Immature natural killer cell (primary cell): Measurements from ENCODE around the gene MAGI1. TPM values are rescaled to one million over a fixed set of nuclear protein-coding genes. Genes with fewer than 3 reads are reported as not detected.

ENCODE experiments used
- DNase-seq, 3 donors: peaks; one replicate each; pipeline ENCODE4 v3.0.0; 2022; ENCODE audit warnings: mixed read lengths in 1 of 3
- H3K27ac Mint-ChIP-seq, 6 donors: one replicate each; pipeline ENCODE4 v1.8.0; 2020; ENCODE audit warnings: mixed read lengths in 6 of 6, mild to moderate bottlenecking in 5 of 6, inconsistent platforms in 4 of 6, moderate library complexity in 3 of 6
- H3K27me3 Mint-ChIP-seq, 3 donors: one replicate each; pipeline ENCODE4 v1.8.0; 2020 to 2021; ENCODE audit warnings: low read depth in 3 of 3, mild to moderate bottlenecking in 3 of 3, mixed read lengths in 3 of 3, moderate library complexity in 3 of 3, inconsistent platforms in 1 of 3
- H3K36me3 Mint-ChIP-seq, 3 donors: one replicate each; pipeline ENCODE4 v1.8.0; 2020; ENCODE audit warnings: mixed read lengths in 3 of 3, inconsistent platforms in 2 of 3, mild to moderate bottlenecking in 2 of 3
- H3K4me1 Mint-ChIP-seq, 2 donors: one replicate each; pipeline ENCODE4 v1.8.0; 2020; ENCODE audit warnings: inconsistent platforms in 2 of 2, mild to moderate bottlenecking in 2 of 2, mixed read lengths in 2 of 2, moderate library complexity in 1 of 2
- H3K4me3 Mint-ChIP-seq, 5 donors: one replicate each; pipeline ENCODE4 v1.8.0; 2020; ENCODE audit warnings: mild to moderate bottlenecking in 5 of 5, mixed read lengths in 5 of 5, inconsistent platforms in 3 of 5, moderate library complexity in 3 of 5
- H3K9me3 Mint-ChIP-seq, 6 donors: one replicate each; pipeline ENCODE4 v1.8.0; 2020; ENCODE audit warnings: mild to moderate bottlenecking in 6 of 6, mixed read lengths in 6 of 6, inconsistent platforms in 4 of 6, moderate library complexity in 3 of 6
- polyA plus RNA-seq, 3 donors: library from polyadenylated mRNA; unstranded; fragments of 300-500 nt; fragmentation: Illumina TruSeq; gene quantifications; one replicate each; pipeline ENCODE4 v1.2.3, GENCODE V29; 2021

The MAGI1 gene
- polyA plus RNA-seq, 3 donors from 2014 or later = not detected

DNA sequence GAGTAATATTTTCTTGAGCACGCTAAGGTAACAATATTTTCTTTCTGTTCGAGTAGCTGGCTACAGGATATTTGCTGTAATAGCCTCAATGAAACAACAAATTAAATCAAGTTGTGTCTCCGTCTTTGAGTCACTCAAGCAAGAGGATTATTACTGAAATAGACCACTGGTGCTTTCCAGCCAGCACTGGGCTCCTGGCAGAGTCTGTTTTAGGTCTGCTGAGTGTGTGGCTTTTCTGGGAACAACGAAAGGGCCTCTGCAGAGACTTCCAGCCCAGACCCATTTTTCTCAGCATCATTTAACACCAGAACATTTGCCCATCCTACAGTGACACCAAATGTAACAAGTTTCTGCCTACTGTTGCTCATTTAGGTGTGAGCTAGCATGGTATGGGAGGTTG lies 652.9 kb downstream of the MAGI1 start:
- no peaks in the 10 kb centered on the region for H3K4me1 Mint-ChIP-seq
- H3K27ac Mint-ChIP-seq = no peak overlapping the region
- peaks cover 0 to 4% (median 0%) of the 10 kb centered on the region in 3 donors for H3K27me3 Mint-ChIP-seq
- no peak for DNase-seq
- no peak overlapping the region for H3K4me3 Mint-ChIP-seq
- peaks cover 0 to 20% (median 7%) of the 10 kb centered on the region in 6 donors for H3K9me3 Mint-ChIP-seq
- H3K36me3 Mint-ChIP-seq = no peaks in the 10 kb centered on the region

DNA sequence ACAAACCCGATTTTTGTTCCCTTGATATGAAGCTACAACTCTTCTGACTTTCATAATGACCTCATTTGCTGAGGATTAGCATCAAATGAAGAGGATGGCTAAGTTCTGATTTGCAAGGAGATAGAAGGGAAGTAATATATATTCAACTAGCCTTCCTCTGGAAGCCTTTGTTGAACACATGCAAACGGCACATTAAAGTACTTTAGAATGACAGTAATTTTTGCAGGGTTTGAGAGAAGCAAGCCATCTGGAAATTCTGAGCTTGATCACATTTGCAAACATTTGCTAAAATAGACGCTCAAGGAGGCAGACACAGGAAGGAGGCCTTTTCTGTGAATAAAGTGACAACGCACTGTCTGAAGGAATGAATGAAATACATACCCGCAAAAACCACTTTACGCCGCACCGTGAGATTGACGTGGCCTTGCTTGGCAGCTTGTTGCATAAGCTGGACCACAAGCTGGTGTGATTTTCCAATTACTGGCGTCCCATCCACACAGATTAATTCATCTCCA lies 657.2 kb downstream of the MAGI1 start:
- H3K27me3 Mint-ChIP-seq = peaks cover 0 to 2% (median 0%) of the 10 kb centered on the region in 3 donors
- H3K4me3 Mint-ChIP-seq = no peak overlapping the region
- no peaks in the 10 kb centered on the region for H3K4me1 Mint-ChIP-seq
- no peak for DNase-seq
- peaks cover 3 to 15% (median 7%) of the 10 kb centered on the region in 6 donors for H3K9me3 Mint-ChIP-seq
- H3K27ac Mint-ChIP-seq = no peak overlapping the region
- H3K36me3 Mint-ChIP-seq = no peaks in the 10 kb centered on the region

DNA sequence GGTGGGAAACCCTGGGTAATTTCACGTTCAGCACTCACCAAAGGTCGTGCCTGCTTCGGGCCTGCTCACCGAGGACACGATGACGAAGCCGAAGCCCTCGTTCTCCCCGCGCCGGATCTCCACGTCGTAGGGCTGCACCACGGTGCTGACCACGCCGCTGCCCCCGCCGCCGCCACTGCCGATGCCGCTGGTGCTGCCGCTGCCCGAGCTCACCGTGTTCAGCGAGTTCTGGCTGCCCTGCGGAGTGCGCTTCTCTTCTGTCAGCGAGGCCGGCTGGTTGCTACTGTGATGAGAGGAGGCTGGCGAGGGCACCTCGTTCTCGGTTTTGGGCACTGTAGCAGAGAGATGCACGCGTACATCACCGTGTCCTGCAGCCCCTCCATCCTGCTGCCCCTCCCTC lies 659.5 kb downstream of the MAGI1 start:
- Mint-ChIP-seq H3K27ac (no peak overlapping the region), H3K4me1 (no peaks in the 10 kb centered on the region), H3K36me3 (no peaks in the 10 kb centered on the region), H3K27me3 (peaks cover 0 to 2% (median 0%) of the 10 kb centered on the region in 3 donors), H3K4me3 (no peak overlapping the region), H3K9me3 (peaks cover 3 to 15% (median 9%) of the 10 kb centered on the region in 6 donors)
- DNase-seq = no peak

DNA sequence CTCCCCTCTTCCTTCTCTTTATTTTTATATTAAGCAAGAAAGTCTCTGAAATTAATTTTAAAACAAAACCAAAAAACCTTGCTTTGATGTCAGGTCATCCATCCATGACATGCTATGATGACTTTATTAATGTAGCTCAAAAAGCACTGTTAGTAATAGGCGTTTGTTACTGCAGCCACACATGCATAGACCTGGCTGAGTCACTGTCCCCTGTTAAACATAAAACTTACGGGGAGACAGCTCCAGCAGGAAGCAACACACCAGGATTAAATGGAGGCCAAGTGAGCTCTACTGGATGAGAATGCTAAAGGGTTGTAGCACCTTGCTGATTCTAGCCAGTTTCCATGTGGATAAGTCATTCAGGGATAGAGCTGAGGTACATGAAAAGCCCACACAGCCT lies 661.1 kb downstream of the MAGI1 start:
- Mint-ChIP-seq H3K27me3 (peaks cover 0 to 3% (median 2%) of the 10 kb centered on the region in 3 donors), H3K36me3 (no peaks in the 10 kb centered on the region), H3K9me3 (peaks cover under 1 to 25% (median 9%) of the 10 kb centered on the region in 6 donors), H3K27ac (no peak overlapping the region), H3K4me3 (no peak overlapping the region), H3K4me1 (no peaks in the 10 kb centered on the region)
- DNase-seq = no peak

DNA sequence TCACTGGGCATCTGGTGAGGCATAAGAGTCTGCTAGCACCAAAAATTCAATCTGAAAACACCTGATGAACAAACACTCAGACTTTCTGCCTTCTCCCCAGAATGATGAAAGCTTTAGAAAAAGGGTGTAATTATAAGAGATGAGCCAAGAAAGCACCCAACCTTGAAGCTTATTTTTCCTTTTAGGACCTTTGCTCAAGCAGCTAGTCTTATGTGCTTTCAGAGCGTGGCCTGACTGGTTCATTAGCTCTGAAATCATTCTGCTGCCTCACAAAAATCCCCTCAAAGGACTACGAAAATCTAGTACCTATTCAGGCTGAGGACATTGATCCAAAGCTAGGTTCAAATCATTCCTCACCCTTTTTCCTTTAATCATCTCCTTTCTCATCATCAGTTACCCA lies 662.3 kb downstream of the MAGI1 start:
- no peak overlapping the region for H3K4me3 Mint-ChIP-seq

DNA sequence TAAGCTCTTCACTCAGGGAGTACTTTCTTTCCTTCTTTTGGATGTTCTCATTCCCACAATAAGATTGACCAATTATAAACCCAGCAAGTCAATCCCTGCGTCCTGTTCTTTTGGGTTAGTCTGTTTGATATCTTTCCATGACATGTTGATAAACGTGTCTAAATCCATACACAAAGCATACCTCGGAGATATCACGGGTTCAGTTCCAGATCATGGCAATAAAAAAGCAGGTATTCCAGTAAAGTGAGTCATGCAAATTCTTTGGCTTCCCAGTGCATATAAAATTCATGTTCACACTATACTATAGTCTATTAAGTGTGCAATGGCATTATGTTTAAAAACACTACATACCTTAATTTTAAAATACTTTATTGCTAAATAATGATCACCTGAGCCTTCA lies 667.7 kb downstream of the MAGI1 start:
- DNase-seq = no peak
- H3K4me1 Mint-ChIP-seq = no peaks in the 10 kb centered on the region
- H3K4me3 Mint-ChIP-seq = no peak overlapping the region
- H3K36me3 Mint-ChIP-seq = no peaks in the 10 kb centered on the region
- peaks cover 2 to 4% (median 2%) of the 10 kb centered on the region in 3 donors for H3K27me3 Mint-ChIP-seq
- H3K9me3 Mint-ChIP-seq = peaks cover 9 to 40% (median 12%) of the 10 kb centered on the region in 6 donors
- no peak overlapping the region for H3K27ac Mint-ChIP-seq

More for the DNA sequence above, 662.3 kb downstream of the MAGI1 start:
- Mint-ChIP-seq H3K27me3 (peaks cover 0 to 3% (median 2%) of the 10 kb centered on the region in 3 donors), H3K36me3 (no peaks in the 10 kb centered on the region), H3K4me1 (no peaks in the 10 kb centered on the region), H3K9me3 (peaks cover 7 to 30% (median 11%) of the 10 kb centered on the region in 6 donors), H3K27ac (no peak overlapping the region)
- DNase-seq = no peak

DNA sequence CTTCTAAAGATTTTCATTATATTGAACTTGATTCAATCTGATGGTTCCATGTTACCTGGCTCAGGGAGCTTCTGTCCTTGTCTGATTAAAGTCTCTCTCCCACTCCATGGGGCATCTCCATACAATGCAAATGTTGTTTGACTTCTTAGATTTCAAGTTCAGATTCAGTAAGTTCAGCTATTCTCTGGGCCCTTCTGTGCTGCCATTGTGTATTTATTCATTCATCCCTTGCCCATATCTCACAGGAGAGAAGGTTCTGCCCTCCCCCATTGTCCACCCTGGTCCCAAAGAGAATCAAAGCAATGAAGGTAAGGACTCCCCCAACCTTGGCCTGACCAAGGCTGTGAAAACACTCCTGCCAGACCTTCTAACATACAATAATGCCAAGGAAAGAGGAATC lies 669.9 kb downstream of the MAGI1 start:
- DNase-seq = no peak
- no peaks in the 10 kb centered on the region for H3K36me3 Mint-ChIP-seq
- H3K9me3 Mint-ChIP-seq = peaks cover 6 to 33% (median 12%) of the 10 kb centered on the region in 6 donors
- no peaks in the 10 kb centered on the region for H3K4me1 Mint-ChIP-seq
- H3K4me3 Mint-ChIP-seq = no peak overlapping the region
- H3K27me3 Mint-ChIP-seq = peaks cover 0 to 4% (median 2%) of the 10 kb centered on the region in 3 donors
- no peak overlapping the region for H3K27ac Mint-ChIP-seq

DNA sequence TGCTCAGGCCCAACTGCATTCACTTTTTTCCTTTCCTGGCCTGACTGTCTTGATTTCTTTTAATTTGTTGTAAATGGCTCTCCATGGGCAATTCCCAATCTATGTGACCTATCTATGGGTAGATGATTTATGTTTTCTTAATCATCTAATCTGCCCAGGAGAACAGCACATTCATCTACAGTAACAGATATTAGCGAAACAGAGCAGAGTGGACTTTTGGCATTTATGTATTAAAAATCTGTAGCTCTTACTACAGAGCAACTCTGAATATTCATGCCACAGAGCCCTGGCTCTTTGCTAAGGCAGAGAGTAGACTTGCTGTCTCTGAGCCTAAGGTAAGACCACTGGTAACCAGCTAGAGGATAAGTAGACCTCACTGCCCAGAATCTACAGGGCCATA lies 676.0 kb downstream of the MAGI1 start:
- Mint-ChIP-seq H3K9me3 (peaks cover 1 to 29% (median 4%) of the 10 kb centered on the region in 6 donors), H3K4me3 (no peak overlapping the region), H3K27me3 (no peaks in the 10 kb centered on the region), H3K27ac (no peak overlapping the region), H3K4me1 (no peaks in the 10 kb centered on the region), H3K36me3 (no peaks in the 10 kb centered on the region)
- DNase-seq = no peak

DNA sequence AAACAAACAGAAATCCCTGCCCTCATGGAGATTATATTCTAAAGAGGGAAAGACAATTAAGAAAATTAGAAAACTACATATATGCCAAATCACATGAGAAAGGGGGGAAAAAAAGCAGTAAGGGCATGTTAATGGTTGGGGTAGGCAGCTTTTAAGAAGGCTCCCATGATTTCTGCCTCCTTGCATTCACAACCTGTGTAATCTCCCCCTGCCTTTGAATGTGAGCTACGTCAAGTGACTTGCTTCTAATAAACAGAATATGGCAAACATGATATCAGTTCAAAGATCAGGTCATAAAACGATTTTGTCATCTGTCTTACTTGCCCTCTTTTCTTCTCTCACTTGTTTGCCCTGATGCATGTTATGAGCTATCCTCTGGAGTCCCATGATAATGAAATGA lies 677.3 kb downstream of the MAGI1 start:
- peaks cover 2 to 33% (median 5%) of the 10 kb centered on the region in 6 donors for H3K9me3 Mint-ChIP-seq
- H3K36me3 Mint-ChIP-seq = no peaks in the 10 kb centered on the region
- peaks cover 1 to 2% (median 2%) of the 10 kb centered on the region in 3 donors for H3K27me3 Mint-ChIP-seq
- H3K4me3 Mint-ChIP-seq = no peak overlapping the region
- no peak for DNase-seq
- H3K27ac Mint-ChIP-seq = no peak overlapping the region
- no peaks in the 10 kb centered on the region for H3K4me1 Mint-ChIP-seq

DNA sequence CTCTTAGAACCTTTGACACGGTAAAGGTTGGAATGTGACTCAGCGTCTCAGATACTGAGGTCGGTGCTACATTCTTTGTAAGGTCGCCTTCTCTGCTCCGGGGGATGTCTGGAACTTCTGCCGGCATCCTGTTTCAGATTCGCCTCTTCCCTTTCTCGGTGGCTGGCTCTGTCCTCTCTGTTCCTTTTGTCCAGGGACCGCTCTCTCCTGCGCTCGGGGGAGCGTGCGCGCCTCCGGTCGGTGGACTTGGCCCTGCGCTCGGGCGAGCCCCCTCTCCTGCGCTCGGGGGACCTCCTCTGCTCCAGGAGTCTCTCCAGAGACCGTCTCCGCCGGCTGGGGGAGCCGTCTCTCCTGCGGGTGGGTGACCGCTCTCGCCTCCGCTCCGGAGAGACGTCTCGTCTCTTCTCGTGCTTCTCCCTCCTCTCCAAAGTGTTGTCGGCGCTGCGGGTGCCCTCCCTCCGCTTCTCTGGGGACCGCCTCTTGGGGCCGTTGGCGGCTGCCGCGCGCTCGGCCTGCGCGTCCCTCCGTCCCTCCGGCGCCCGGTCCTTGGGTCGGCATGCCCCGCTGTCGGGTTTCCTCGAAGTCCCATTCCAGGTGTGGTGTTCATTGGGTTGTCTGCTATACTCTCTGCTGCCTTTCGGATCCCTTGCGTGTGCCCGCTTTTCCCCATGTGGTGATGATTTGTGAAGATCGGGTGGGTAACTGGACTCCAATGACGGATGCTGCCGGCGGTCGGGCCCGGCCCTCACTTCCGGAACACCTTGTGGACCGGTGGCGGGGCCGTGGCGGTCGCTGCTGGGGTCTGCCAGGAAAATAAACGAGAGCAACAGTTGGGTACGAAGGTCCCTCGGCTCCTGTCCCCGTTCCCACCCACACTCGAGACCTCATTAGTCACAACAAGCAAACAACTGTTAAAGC lies 682.1 kb downstream of the MAGI1 start:
- Mint-ChIP-seq H3K4me3 (no peak overlapping the region), H3K27ac (no peak overlapping the region), H3K4me1 (no peaks in the 10 kb centered on the region), H3K27me3 (peaks cover 2 to 3% (median 2%) of the 10 kb centered on the region in 3 donors), H3K9me3 (peaks cover 0 to 45% (median 6%) of the 10 kb centered on the region in 6 donors), H3K36me3 (no peaks in the 10 kb centered on the region)
- no peak for DNase-seq

DNA sequence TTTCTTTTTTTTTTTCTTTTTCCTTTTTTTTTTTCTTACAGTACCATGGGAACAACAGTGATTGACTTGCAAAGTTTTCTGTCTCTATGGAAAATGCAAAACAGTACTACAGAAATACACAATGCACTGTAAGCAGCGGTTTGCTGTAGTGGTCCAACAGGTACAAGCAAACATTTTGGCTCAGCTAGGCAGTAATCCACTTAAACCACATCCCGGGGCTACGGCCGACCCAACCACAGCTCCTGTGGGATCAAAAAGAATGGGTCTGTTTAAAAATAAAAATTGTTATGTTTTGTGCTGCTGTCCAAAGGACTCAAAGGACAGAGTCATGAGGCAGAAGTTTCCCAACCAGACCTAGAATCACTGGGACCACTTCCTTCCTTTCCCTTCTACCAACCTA lies 683.8 kb downstream of the MAGI1 start:
- no peak overlapping the region for H3K27ac Mint-ChIP-seq

DNA sequence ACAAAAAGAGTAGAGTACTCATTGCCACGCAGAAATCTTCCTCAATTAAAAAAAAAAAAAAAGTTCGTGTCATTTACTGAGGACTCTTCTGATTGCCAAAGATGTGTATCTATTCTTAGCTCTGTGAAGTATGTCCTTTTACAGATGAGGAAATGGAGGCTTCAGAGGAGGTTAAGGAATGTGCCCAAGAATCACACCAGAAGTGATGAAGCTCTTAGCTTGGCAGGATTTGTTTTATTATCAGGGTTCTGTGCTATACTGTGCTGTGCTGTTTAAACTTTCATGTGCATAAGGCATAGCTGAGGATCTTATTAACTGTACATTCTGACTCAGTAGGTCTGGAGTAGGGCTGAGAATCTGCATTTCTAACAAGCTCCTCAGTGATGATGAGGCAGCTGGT lies 685.8 kb downstream of the MAGI1 start:
- H3K9me3 Mint-ChIP-seq = peaks cover 0 to 28% (median 4%) of the 10 kb centered on the region in 6 donors
- DNase-seq = no peak
- no peak overlapping the region for H3K4me3 Mint-ChIP-seq
- no peak overlapping the region for H3K27ac Mint-ChIP-seq
- H3K4me1 Mint-ChIP-seq = no peaks in the 10 kb centered on the region
- peaks cover 2 to 3% (median 2%) of the 10 kb centered on the region in 3 donors for H3K27me3 Mint-ChIP-seq
- no peaks in the 10 kb centered on the region for H3K36me3 Mint-ChIP-seq

More for the DNA sequence above, 683.8 kb downstream of the MAGI1 start:
- H3K27me3 Mint-ChIP-seq = peaks cover 2 to 3% (median 2%) of the 10 kb centered on the region in 3 donors
- DNase-seq = no peak
- no peak overlapping the region for H3K4me3 Mint-ChIP-seq
- peaks cover 0 to 45% (median 4%) of the 10 kb centered on the region in 6 donors for H3K9me3 Mint-ChIP-seq
- H3K36me3 Mint-ChIP-seq = no peaks in the 10 kb centered on the region
- no peaks in the 10 kb centered on the region for H3K4me1 Mint-ChIP-seq

DNA sequence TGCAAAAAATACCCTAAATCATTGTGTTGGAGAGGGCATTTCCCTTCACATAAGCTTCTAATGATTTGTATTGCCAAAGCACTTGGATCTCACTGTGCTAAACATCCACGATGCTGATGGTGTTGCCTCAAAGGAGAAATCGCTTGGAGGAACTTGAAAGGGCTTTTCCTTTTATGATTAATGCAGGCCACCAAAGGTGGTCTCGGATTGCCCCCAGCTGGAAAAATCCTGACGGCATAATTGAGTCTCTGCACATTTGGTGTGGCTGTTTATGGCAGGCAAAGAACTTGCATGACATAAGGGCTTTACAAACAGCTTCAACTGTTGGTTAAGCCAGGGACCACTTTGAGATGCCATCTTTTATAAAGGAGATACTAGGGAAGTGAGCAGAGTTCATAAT lies 687.0 kb downstream of the MAGI1 start:
- no peak overlapping the region for H3K4me3 Mint-ChIP-seq
- peaks cover under 1 to 19% (median 2%) of the 10 kb centered on the region in 6 donors for H3K9me3 Mint-ChIP-seq
- H3K4me1 Mint-ChIP-seq = no peaks in the 10 kb centered on the region
- peaks cover 0 to 2% (median 1%) of the 10 kb centered on the region in 3 donors for H3K27me3 Mint-ChIP-seq
- no peaks in the 10 kb centered on the region for H3K36me3 Mint-ChIP-seq
- no peak overlapping the region for H3K27ac Mint-ChIP-seq
- no peak for DNase-seq

DNA sequence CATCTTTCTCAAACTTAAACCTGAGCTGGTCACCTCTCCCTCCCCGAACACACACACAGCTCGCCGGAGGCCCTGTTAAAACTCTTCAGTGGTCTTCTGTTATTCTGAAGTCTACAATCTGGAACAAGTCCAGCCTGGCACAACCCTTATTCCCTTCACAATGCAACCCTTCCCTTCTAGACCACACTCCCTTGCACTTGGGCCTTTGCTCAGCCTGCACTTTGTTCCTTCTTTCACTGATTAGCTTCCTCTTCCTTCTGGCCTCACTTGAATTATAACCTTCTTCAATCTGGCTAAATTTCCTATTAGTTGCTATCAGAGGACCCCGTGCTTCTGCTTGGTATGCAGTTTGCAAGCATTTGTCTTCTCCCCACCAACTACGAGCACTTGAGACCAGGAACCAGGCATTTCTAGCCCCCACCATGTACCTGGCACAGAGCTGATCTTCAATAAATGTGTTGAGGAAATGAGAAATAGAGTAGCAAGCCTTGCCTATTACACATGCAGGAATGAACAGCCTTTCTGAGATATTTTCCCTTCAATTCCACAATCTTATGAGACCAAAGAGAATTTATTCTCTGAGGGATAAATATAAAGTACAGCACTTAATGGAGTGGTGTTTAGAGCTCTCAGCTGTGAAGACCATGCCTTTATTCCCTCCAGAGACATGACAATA lies 687.8 kb downstream of the MAGI1 start:
- no peak for DNase-seq
- H3K4me1 Mint-ChIP-seq = no peaks in the 10 kb centered on the region
- no peak overlapping the region for H3K4me3 Mint-ChIP-seq
- no peaks in the 10 kb centered on the region for H3K36me3 Mint-ChIP-seq
- H3K9me3 Mint-ChIP-seq = peaks cover 0 to 20% (median 2%) of the 10 kb centered on the region in 6 donors
- no peak overlapping the region for H3K27ac Mint-ChIP-seq
- H3K27me3 Mint-ChIP-seq = peaks cover 0 to 2% (median 0%) of the 10 kb centered on the region in 3 donors
